ENCODE measurements around the gene RGS11. TPM values are rescaled to one million over a fixed set of nuclear protein-coding genes. Genes with fewer than 3 reads are reported as not detected.
"Not testable (repeated sequence)": the region's sequence is repeated elsewhere in the genome, so short reads cannot be mapped to it uniquely, and the experiment has no call there.

The RGS11 gene
- total and polyA plus RNA-seq, 7 donors = 0.20 to 2.6 (median 0.92) TPM

DNA sequence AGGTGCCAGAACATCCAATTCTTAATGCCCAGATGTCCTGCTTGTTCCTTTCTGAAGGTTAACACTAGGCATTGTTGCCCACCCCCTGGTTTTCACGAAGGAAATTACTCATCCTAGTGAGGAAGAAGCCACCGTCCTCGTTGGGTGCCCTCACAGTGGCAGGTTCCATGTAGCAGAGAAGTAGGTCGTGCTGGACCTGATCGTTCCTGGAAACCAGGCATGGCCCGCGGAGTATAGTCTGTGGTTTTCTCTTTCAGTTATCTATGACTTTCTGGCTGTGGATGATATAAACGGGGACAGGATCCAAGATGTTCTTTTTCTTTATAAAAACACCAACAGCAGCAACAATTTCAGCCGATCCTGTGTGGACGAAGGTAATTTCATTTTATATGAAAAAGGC is 16.5 kb downstream of the RGS11 start:
- no peak overlapping the region for H3K4me3 ChIP-seq
- intact Hi-C loops (cut with DNase I) = no loop called here
- no peaks in the 10 kb centered on the region for H3K9me3 ChIP-seq
- no peaks in the 10 kb centered on the region for H3K4me1 ChIP-seq
- TF ChIP-seq, protein P1, sequence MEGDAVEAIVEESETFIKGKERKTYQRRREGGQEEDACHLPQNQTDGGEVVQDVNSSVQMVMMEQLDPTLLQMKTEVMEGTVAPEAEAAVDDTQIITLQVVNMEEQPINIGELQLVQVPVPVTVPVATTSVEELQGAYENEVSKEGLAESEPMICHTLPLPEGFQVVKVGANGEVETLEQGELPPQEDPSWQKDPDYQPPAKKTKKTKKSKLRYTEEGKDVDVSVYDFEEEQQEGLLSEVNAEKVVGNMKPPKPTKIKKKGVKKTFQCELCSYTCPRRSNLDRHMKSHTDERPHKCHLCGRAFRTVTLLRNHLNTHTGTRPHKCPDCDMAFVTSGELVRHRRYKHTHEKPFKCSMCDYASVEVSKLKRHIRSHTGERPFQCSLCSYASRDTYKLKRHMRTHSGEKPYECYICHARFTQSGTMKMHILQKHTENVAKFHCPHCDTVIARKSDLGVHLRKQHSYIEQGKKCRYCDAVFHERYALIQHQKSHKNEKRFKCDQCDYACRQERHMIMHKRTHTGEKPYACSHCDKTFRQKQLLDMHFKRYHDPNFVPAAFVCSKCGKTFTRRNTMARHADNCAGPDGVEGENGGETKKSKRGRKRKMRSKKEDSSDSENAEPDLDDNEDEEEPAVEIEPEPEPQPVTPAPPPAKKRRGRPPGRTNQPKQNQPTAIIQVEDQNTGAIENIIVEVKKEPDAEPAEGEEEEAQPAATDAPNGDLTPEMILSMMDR (IDR thresholded peaks at IDR 0.05) = no peak
- H3K27me3 ChIP-seq (ENCODE audit: insufficient read depth in 3 of 3, low read length in 2 of 3) = no peaks in the 10 kb centered on the region
- no peak overlapping the region for H3K27ac ChIP-seq
- no peak for ATAC-seq
- no peak for DNase-seq
- H3K36me3 ChIP-seq (ENCODE audit: insufficient read depth in 1 of 2, low read depth in 1 of 2) = peaks cover 7 to 96% of the 10 kb centered on the region in 2 donors
- 78 to 89% (median 86%) methylated on average over 10 of the region's 10 CpGs for WGBS, 3 donors

DNA sequence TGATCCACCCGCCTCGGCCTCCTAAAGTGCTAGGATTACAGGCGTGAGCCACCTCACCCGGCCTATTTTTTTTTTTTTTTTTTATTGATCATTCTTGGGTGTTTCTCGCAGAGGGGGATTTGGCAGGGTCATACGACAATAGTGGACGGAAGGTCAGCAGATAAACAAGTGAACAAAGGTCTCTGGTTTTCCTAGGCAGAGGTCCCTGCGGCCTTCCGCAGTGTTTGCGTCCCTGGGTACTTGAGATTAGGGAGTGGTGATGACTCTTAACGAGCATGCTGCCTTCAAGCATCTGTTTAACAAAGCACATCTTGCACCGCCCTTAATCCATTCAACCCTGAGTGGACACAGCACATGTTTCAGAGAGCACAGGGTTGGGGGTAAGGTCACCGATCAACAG is 17.7 kb downstream of the RGS11 start:
- ATAC-seq; H3K4me3 ChIP-seq; DNase-seq; H3K9me3 ChIP-seq; H3K27ac ChIP-seq; H3K4me1 ChIP-seq; intact Hi-C loops (cut with DNase I); H3K27me3 ChIP-seq (ENCODE audit: insufficient read depth in 3 of 3, low read length in 2 of 3): not testable (repeated sequence)
- peaks cover 7 to 96% of the 10 kb centered on the region in 2 donors for H3K36me3 ChIP-seq (ENCODE audit: insufficient read depth in 1 of 2, low read depth in 1 of 2)
- 92 to 97% (median 97%) methylated on average over 9 to 11 of the region's 13 CpGs for WGBS, 3 donors

DNA sequence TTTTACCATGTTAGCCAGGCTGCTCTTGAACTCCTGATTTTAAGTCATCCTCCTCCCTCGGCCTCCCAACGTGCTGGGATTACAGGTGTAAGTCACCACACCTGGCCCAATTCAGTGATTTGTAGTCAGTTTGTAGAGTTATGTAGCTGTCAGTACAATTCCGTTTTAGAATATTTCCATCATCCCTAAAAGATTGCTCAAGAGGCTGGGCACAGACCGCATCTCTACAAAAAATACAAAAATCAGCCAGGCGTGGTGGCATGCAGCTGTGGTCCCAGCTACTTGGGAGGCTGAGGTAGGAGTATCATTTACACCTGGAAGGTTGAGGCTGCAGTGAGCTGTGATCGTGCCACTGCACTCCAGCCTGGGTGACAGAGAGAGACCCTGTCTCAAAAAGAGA is 20.6 kb downstream of the RGS11 start:
- intact Hi-C loops (cut with DNase I) = no loop called here
- 92 to 98% (median 95%) methylated on average over 6 of the region's 6 CpGs for whole genome bisulfite sequencing, 3 donors
- ATAC-seq = no peak
- peaks cover 0 to 94% of the 10 kb centered on the region in 2 donors for H3K36me3 ChIP-seq (ENCODE audit: insufficient read depth in 1 of 2, low read depth in 1 of 2)
- TF ChIP-seq, protein P1 (IDR thresholded peaks at IDR 0.05) = no peak
- no peak for DNase-seq
- no peaks in the 10 kb centered on the region for H3K9me3 ChIP-seq
- H3K27ac ChIP-seq = no peak overlapping the region
- H3K27me3 ChIP-seq (ENCODE audit: insufficient read depth in 3 of 3, low read length in 2 of 3) = no peaks in the 10 kb centered on the region
- no peak overlapping the region for H3K4me3 ChIP-seq
- no peaks in the 10 kb centered on the region for H3K4me1 ChIP-seq

DNA sequence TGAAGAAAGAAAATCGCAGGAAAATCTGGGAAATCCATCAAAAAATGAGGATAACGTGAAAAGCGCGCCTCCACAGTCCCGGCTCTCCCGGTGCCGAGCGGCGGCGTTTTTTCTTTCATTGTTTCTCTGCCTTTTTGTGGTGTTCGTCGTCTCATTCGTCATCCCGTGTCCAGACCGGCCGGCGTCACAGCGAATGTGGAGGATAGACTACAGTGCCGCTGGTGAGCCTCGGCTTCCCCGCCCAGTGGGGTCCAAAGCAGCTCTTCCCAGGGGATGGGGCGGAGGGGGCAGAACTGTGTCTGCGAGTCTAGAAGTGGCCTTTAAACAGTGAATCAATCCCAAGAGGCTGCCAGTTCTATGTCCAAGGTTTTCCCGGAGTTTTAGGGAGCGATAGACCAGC is 21.3 kb downstream of the RGS11 start:
- no peak for DNase-seq
- Histone ChIP-seq H3K36me3 (ENCODE audit: insufficient read depth in 1 of 2, low read depth in 1 of 2) (peaks cover 0 to 94% of the 10 kb centered on the region in 2 donors), H3K4me3 (no peak overlapping the region), H3K9me3 (no peaks in the 10 kb centered on the region), H3K27ac (no peak overlapping the region), H3K27me3 (ENCODE audit: insufficient read depth in 3 of 3, low read length in 2 of 3) (no peaks in the 10 kb centered on the region), H3K4me1 (no peaks in the 10 kb centered on the region)
- TF ChIP-seq, protein P1 (IDR thresholded peaks at IDR 0.05) = no peak
- WGBS, 3 donors = 92 to 96% (median 96%) methylated on average over 25 of the region's 25 CpGs
- intact Hi-C loops (cut with DNase I) = no loop called here
- no peak for ATAC-seq

DNA sequence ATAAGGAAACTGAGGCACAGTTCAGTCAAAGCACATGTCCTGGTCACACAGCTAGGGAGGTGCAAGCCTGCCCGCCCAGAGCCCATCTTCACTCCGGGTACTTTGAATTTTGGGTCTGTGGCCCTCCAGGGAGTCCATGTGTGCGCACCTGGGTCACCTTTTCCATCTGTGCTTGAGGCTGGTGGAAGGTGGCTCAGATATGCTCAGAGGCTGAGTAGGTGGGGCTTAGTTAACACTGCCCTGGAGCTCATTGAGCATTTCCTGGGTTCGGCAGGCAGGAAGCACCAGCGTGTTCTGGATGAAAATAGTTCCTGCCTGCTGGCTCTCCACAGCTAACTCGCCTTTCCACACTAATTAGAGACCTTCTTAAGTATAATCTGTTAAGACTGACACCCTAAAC is 21.9 kb downstream of the RGS11 start:
- DNase-seq = no peak
- TF ChIP-seq, protein P1 (IDR thresholded peaks at IDR 0.05) = no peak
- no peak overlapping the region for H3K4me3 ChIP-seq
- H3K27me3 ChIP-seq (ENCODE audit: insufficient read depth in 3 of 3, low read length in 2 of 3) = no peaks in the 10 kb centered on the region
- H3K9me3 ChIP-seq = no peaks in the 10 kb centered on the region
- WGBS, 3 donors = 80 to 90% (median 85%) methylated on average over 6 of the region's 6 CpGs
- H3K36me3 ChIP-seq (ENCODE audit: insufficient read depth in 1 of 2, low read depth in 1 of 2) = peaks cover 0 to 91% of the 10 kb centered on the region in 2 donors
- no peak overlapping the region for H3K27ac ChIP-seq
- intact Hi-C loops (cut with DNase I) = no loop called here
- no peaks in the 10 kb centered on the region for H3K4me1 ChIP-seq
- ATAC-seq = no peak
